CD8-positive, alpha-beta memory T cell (primary cell): Measurements from ENCODE around the gene DNMBP. TPM values are rescaled to one million over a fixed set of nuclear protein-coding genes. Genes with fewer than 3 reads are reported as not detected.

Source experiments
- CTCF ChIA-PET: fragments of 350-600 bp; sonication (Branson Sonifier 250); formaldehyde crosslinking; loops from one replicate; lab custom pipeline; 2021; ENCODE audit warnings: antibody characterized with exemption; lab: Charles Lee
- POLR2A ChIA-PET: fragments of 350-600 bp; sonication (Branson Sonifier 250); formaldehyde crosslinking; loops from one replicate; lab custom pipeline; 2021; ENCODE audit warnings: antibody characterized with exemption; lab: Charles Lee
- DNase-seq, 5 donors: peaks; one replicate each; pipeline versions ENCODE4 v3.0.0 to v3.0.0-alpha.2; 2020 to 2022; ENCODE audit warnings: mixed read lengths in 1 of 5
- H3K27ac ChIP-seq: one replicate; pipeline ENCODE4 v1.7.0; 2013; ENCODE audit warnings: low read depth, mild to moderate bottlenecking, low read length, moderate library complexity
- H3K27me3 ChIP-seq: 2 replicates; pipeline ENCODE4 v1.7.0; 2013; ENCODE audit warnings: low read length, mild to moderate bottlenecking; ENCODE audit not compliant: insufficient read depth, poor library complexity, severe bottlenecking
- H3K36me3 ChIP-seq: 2 replicates; pipeline ENCODE4 v1.7.0; 2013; ENCODE audit warnings: mild to moderate bottlenecking, low read length, moderate library complexity; ENCODE audit not compliant: insufficient read depth
- H3K4me1 ChIP-seq: 2 replicates; pipeline ENCODE4 v1.7.0; 2013; ENCODE audit warnings: mild to moderate bottlenecking, low read length, moderate library complexity; ENCODE audit not compliant: insufficient read depth
- H3K4me3 ChIP-seq: 2 replicates; pipeline ENCODE4 v1.7.0; 2013; ENCODE audit warnings: mild to moderate bottlenecking, low read length
- H3K9me3 ChIP-seq: 2 replicates; pipeline ENCODE4 v1.7.0; 2013; ENCODE audit warnings: mild to moderate bottlenecking, low read length
- H3K27ac Mint-ChIP-seq, 8 donors: one replicate each; pipeline ENCODE4 v1.8.0; 2020 to 2021; ENCODE audit warnings: mixed read lengths in 8 of 8, mild to moderate bottlenecking in 6 of 8, inconsistent platforms in 3 of 8, moderate library complexity in 3 of 8
- H3K27me3 Mint-ChIP-seq, 2 donors: one replicate each; pipeline ENCODE4 v1.8.0; 2020 to 2021; ENCODE audit warnings: mixed read lengths in 2 of 2, mild to moderate bottlenecking in 1 of 2, moderate library complexity in 1 of 2
- H3K36me3 Mint-ChIP-seq, 3 donors: one replicate each; pipeline ENCODE4 v1.8.0; 2020 to 2021; ENCODE audit warnings: mixed read lengths in 3 of 3, inconsistent platforms in 1 of 3, mild to moderate bottlenecking in 1 of 3
- H3K4me1 Mint-ChIP-seq, 3 donors: one replicate each; pipeline ENCODE4 v1.8.0; 2020 to 2021; ENCODE audit warnings: mixed read lengths in 3 of 3, inconsistent platforms in 1 of 3, mild to moderate bottlenecking in 1 of 3
- H3K4me3 Mint-ChIP-seq, 7 donors: one replicate each; pipeline ENCODE4 v1.8.0; 2020 to 2021; ENCODE audit warnings: mixed read lengths in 7 of 7, mild to moderate bottlenecking in 6 of 7, moderate library complexity in 4 of 7, inconsistent platforms in 2 of 7
- H3K9me3 Mint-ChIP-seq, 5 donors: one replicate each; pipeline ENCODE4 v1.8.0; 2020 to 2022; ENCODE audit warnings: mixed read lengths in 5 of 5, mild to moderate bottlenecking in 3 of 5, moderate library complexity in 2 of 5, inconsistent platforms in 1 of 5
- polyA plus RNA-seq: library from polyadenylated mRNA; unstranded; fragments of 300-500 nt; fragmentation: Illumina TruSeq; gene quantifications from one replicate; pipeline ENCODE4 v1.2.3, GENCODE V29; 2021
- total RNA-seq, 2 experiments: library from RNA; stranded (reverse); gene quantifications; one replicate each; pipeline ENCODE4 v1.2.3, GENCODE V29; 2021

The DNMBP gene
- total and polyA plus RNA-seq, 3 experiments from 2014 or later: 1.5 to 2.3 (median 2.0) TPM

- H3K4me3 ChIP-seq: no peak overlapping the region
- Mint-ChIP-seq H3K4me1 (no peaks in the 10 kb centered on the region), H3K27me3 (peaks cover 9 to 27% of the 10 kb centered on the region in 2 donors), H3K9me3 (no peaks in the 10 kb centered on the region), H3K27ac (no peak overlapping the region), H3K36me3 (no peaks in the 10 kb centered on the region), H3K4me3 (no peak overlapping the region)
- ChIA-PET POLR2A (no interaction called here), CTCF (interaction anchor here (8.8 kb wide), 1 partner anchor 194 kb away, joined by 154 read pairs; no protein-coding TSS in a partner anchor)
- H3K27me3 ChIP-seq: no peaks in the 10 kb centered on the region
- no peak overlapping the region for H3K27ac ChIP-seq
- H3K4me1 ChIP-seq: no peaks in the 10 kb centered on the region
- no peaks in the 10 kb centered on the region for H3K36me3 ChIP-seq
- no peak for DNase-seq
- H3K9me3 ChIP-seq: no peaks in the 10 kb centered on the region
Observed at GRCh38 chr10:100043344-100043743, 33.6 kb upstream of the DNMBP start.

- CTCF ChIA-PET: interaction anchor here (0.9 kb wide), 1 partner anchor 196 kb away, joined by 3 read pairs; no protein-coding TSS in a partner anchor
- POLR2A ChIA-PET: no interaction called here
Observed at GRCh38 chr10:100041306-100042002, 31.7 kb upstream of the DNMBP start.

GRCh38 chr10:100038561-100039071 lies 28.9 kb upstream of the DNMBP start:
- Histone ChIP-seq H3K27me3 (no peaks in the 10 kb centered on the region), H3K27ac (no peak overlapping the region), H3K9me3 (no peaks in the 10 kb centered on the region), H3K36me3 (no peaks in the 10 kb centered on the region), H3K4me3 (no peak overlapping the region), H3K4me1 (no peaks in the 10 kb centered on the region)
- CTCF ChIA-PET: interaction anchor here (1.5 kb wide), 2 partner anchors 7 to 193 kb away, joined by 4 to 6 read pairs; no protein-coding TSS in a partner anchor
- no peaks in the 10 kb centered on the region for H3K4me1 Mint-ChIP-seq
- H3K27ac Mint-ChIP-seq: peak overlapping the region in 1 of 8 donors; percentile 10
- POLR2A ChIA-PET: no interaction called here
- H3K9me3 Mint-ChIP-seq: no peaks in the 10 kb centered on the region
- no peak for DNase-seq
- no peak overlapping the region for H3K4me3 Mint-ChIP-seq
- H3K27me3 Mint-ChIP-seq: peaks cover 8 to 32% of the 10 kb centered on the region in 2 donors
- no peaks in the 10 kb centered on the region for H3K36me3 Mint-ChIP-seq

More at GRCh38 chr10:100041306-100042002, 31.7 kb upstream of the DNMBP start:
- Histone ChIP-seq H3K4me3 (no peak overlapping the region), H3K9me3 (no peaks in the 10 kb centered on the region), H3K4me1 (no peaks in the 10 kb centered on the region), H3K27me3 (no peaks in the 10 kb centered on the region), H3K27ac (no peak overlapping the region), H3K36me3 (no peaks in the 10 kb centered on the region)
- no peaks in the 10 kb centered on the region for H3K36me3 Mint-ChIP-seq
- peaks cover 9 to 36% of the 10 kb centered on the region in 2 donors for H3K27me3 Mint-ChIP-seq
- no peaks in the 10 kb centered on the region for H3K9me3 Mint-ChIP-seq
- no peak overlapping the region for H3K27ac Mint-ChIP-seq
- no peak overlapping the region for H3K4me3 Mint-ChIP-seq
- no peak for DNase-seq
- H3K4me1 Mint-ChIP-seq: no peaks in the 10 kb centered on the region

GRCh38 chr10:100037758-100038315 lies 28.1 kb upstream of the DNMBP start:
- DNase-seq: no peak
- H3K9me3 Mint-ChIP-seq: no peaks in the 10 kb centered on the region
- Histone ChIP-seq H3K27ac (no peak overlapping the region), H3K4me3 (no peak overlapping the region), H3K9me3 (no peaks in the 10 kb centered on the region), H3K27me3 (no peaks in the 10 kb centered on the region), H3K4me1 (no peaks in the 10 kb centered on the region), H3K36me3 (no peaks in the 10 kb centered on the region)
- no peaks in the 10 kb centered on the region for H3K36me3 Mint-ChIP-seq
- ChIA-PET POLR2A (no interaction called here), CTCF (interaction anchor here (0.9 to 1.5 kb wide), 3 partner anchors 8 to 192 kb away, joined by 3 to 6 read pairs (median 4); no protein-coding TSS in a partner anchor)
- no peak overlapping the region for H3K4me3 Mint-ChIP-seq
- no peak overlapping the region for H3K27ac Mint-ChIP-seq
- H3K27me3 Mint-ChIP-seq: peaks cover 8 to 32% of the 10 kb centered on the region in 2 donors
- H3K4me1 Mint-ChIP-seq: no peaks in the 10 kb centered on the region

GRCh38 chr10:100036850-100037249 lies 27.1 kb upstream of the DNMBP start:
- no peak overlapping the region for H3K4me3 Mint-ChIP-seq
- Histone ChIP-seq H3K27me3 (no peaks in the 10 kb centered on the region), H3K27ac (no peak overlapping the region), H3K4me3 (no peak overlapping the region), H3K9me3 (no peaks in the 10 kb centered on the region), H3K36me3 (no peaks in the 10 kb centered on the region), H3K4me1 (no peaks in the 10 kb centered on the region)
- H3K27ac Mint-ChIP-seq: no peak overlapping the region
- ChIA-PET CTCF (interaction anchor here (1.5 kb wide), 1 partner anchor 9 kb away, joined by 4 read pairs; no protein-coding TSS in a partner anchor), POLR2A (no interaction called here)
- no peaks in the 10 kb centered on the region for H3K4me1 Mint-ChIP-seq
- peaks cover 8 to 32% of the 10 kb centered on the region in 2 donors for H3K27me3 Mint-ChIP-seq
- H3K9me3 Mint-ChIP-seq: no peaks in the 10 kb centered on the region
- no peak for DNase-seq
- no peaks in the 10 kb centered on the region for H3K36me3 Mint-ChIP-seq

GRCh38 chr10:100033766-100034418 lies 24.1 kb upstream of the DNMBP start:
- H3K27me3 Mint-ChIP-seq: peaks cover 5 to 24% of the 10 kb centered on the region in 2 donors

GRCh38 chr10:100027416-100027815 lies 17.7 kb upstream of the DNMBP start:
- Histone ChIP-seq H3K36me3 (no peaks in the 10 kb centered on the region), H3K27ac (no peak overlapping the region), H3K27me3 (no peaks in the 10 kb centered on the region), H3K9me3 (no peaks in the 10 kb centered on the region), H3K4me1 (no peaks in the 10 kb centered on the region), H3K4me3 (no peak overlapping the region)
- no peaks in the 10 kb centered on the region for H3K4me1 Mint-ChIP-seq
- ChIA-PET POLR2A (no interaction called here), CTCF (no interaction called here)
- peaks cover 0 to 5% (median 2%) of the 10 kb centered on the region in 3 donors for H3K36me3 Mint-ChIP-seq
- DNase-seq: no peak
- H3K4me3 Mint-ChIP-seq: no peak overlapping the region
- peaks cover 4 to 11% (median 7%) of the 10 kb centered on the region in 5 donors for H3K9me3 Mint-ChIP-seq
- H3K27ac Mint-ChIP-seq: no peak overlapping the region
- peaks cover 4 to 9% of the 10 kb centered on the region in 2 donors for H3K27me3 Mint-ChIP-seq

More at GRCh38 chr10:100033766-100034418, 24.1 kb upstream of the DNMBP start:
- Mint-ChIP-seq H3K4me3 (no peak overlapping the region), H3K36me3 (no peaks in the 10 kb centered on the region), H3K4me1 (no peaks in the 10 kb centered on the region), H3K9me3 (no peaks in the 10 kb centered on the region), H3K27ac (no peak overlapping the region)
- Histone ChIP-seq H3K27ac (no peak overlapping the region), H3K27me3 (no peaks in the 10 kb centered on the region), H3K9me3 (no peaks in the 10 kb centered on the region), H3K36me3 (no peaks in the 10 kb centered on the region), H3K4me3 (no peak overlapping the region), H3K4me1 (no peaks in the 10 kb centered on the region)
- CTCF ChIA-PET: interaction anchor here (1.1 kb wide), 1 partner anchor 24 kb away, joined by 4 read pairs; the partner anchor contains the start of gene DNMBP
- no peak for DNase-seq
- POLR2A ChIA-PET: no interaction called here
